ENCODE measurements around the gene RASAL1. TPM values are rescaled to one million over a fixed set of nuclear protein-coding genes. Genes with fewer than 3 reads are reported as not detected.
A peak's percentile ranks its signal among the peaks of the same experiment; 100 is the strongest.

The RASAL1 gene
- total and polyA plus RNA-seq, 2 donors (not counting 1 experiment from before 2014, with no cell fraction given): 0.10 to 11.0 TPM

GRCh38 chr12:113069149-113069548 lies 66.4 kb downstream of the RASAL1 start:
- Histone ChIP-seq H3K27me3 (replicated peaks in 1 of 4; ENCODE audit: control extremely low read depth in 1 of 4, control insufficient read depth in 3 of 4, insufficient read depth in 4 of 4, low read length in 3 of 4) (no peaks in the 10 kb centered on the region), H2AFZ (ENCODE audit: insufficient read depth, low read depth, low read length, poor library complexity, severe bottlenecking) (no peak overlapping the region), H4K20me1 (ENCODE audit: control insufficient read depth, insufficient read depth, low read length, poor library complexity, severe bottlenecking) (peaks cover 25% of the 10 kb centered on the region), H3K36me3 (replicated peaks in 1 of 2; ENCODE audit: control extremely low read depth in 1 of 2, control insufficient read depth in 1 of 2, extremely low read depth in 1 of 2, insufficient read depth in 2 of 2, low read length in 1 of 2) (peaks cover 1 to 3% of the 10 kb centered on the region in 2 experiments), H3K4me2 (replicated peaks; ENCODE audit: low read depth, low read length, poor library complexity, severe bottlenecking) (peak overlapping the region; percentile 68), H3K9me3 (ENCODE audit: control extremely low read depth in 1 of 3, control insufficient read depth in 2 of 3, insufficient read depth in 1 of 3, low read length in 2 of 3) (no peaks in the 10 kb centered on the region), H3K9ac (ENCODE audit: low read length) (peak overlapping the region; percentile 33), H3K4me1 (ENCODE audit: control insufficient read depth in 2 of 2, insufficient read depth in 2 of 2, low read length in 2 of 2) (peaks cover 100% of the 10 kb centered on the region in 2 donors), H3K27ac (ENCODE audit: low read length in 2 of 2) (peak overlapping the region; percentile 92 to 96), H3K4me3 (ENCODE audit: control extremely low read depth in 1 of 5, extremely low read depth in 1 of 5, insufficient read depth in 1 of 5, low read depth in 2 of 5, low read length in 4 of 5) (peak overlapping the region in 1 of 5 experiments; percentile 15), H3K79me2 (ENCODE audit: control insufficient read depth, insufficient read depth, low read length) (peaks cover 93% of the 10 kb centered on the region)
- H3K27ac Mint-ChIP-seq: peak overlapping the region; percentile 90
- peaks cover 94% of the 10 kb centered on the region for H3K4me1 Mint-ChIP-seq
- ATAC-seq (ENCODE audit: low read depth) (no peak), DNase-seq (no peak)
- ChIA-PET POLR2A (no interaction called here), CTCF (interaction anchor here (2.1 to 6.7 kb wide), 3 partner anchors 11 to 23 kb away, joined by 7 to 59 read pairs (median 7); no protein-coding TSS in a partner anchor)
- TF ChIP-seq EZH2 (IDR thresholded peaks at IDR 0.05; ENCODE audit: borderline replicate concordance, insufficient read depth, low read depth, low read length, poor library complexity, severe bottlenecking): no peak
- TF ChIP-seq, protein P1, sequence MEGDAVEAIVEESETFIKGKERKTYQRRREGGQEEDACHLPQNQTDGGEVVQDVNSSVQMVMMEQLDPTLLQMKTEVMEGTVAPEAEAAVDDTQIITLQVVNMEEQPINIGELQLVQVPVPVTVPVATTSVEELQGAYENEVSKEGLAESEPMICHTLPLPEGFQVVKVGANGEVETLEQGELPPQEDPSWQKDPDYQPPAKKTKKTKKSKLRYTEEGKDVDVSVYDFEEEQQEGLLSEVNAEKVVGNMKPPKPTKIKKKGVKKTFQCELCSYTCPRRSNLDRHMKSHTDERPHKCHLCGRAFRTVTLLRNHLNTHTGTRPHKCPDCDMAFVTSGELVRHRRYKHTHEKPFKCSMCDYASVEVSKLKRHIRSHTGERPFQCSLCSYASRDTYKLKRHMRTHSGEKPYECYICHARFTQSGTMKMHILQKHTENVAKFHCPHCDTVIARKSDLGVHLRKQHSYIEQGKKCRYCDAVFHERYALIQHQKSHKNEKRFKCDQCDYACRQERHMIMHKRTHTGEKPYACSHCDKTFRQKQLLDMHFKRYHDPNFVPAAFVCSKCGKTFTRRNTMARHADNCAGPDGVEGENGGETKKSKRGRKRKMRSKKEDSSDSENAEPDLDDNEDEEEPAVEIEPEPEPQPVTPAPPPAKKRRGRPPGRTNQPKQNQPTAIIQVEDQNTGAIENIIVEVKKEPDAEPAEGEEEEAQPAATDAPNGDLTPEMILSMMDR (IDR thresholded peaks at IDR 0.05): no peak
- no peaks in the 10 kb centered on the region for H3K27me3 Mint-ChIP-seq
- H3K9me3 Mint-ChIP-seq (ENCODE audit: insufficient read depth): no peaks in the 10 kb centered on the region
- peak overlapping the region; percentile 19 for H3K4me3 Mint-ChIP-seq
- 73% methylated on average over 5 of the region's 5 CpGs for WGBS (ENCODE audit: insufficient coverage)
- intact Hi-C loops (cut with micrococcal nuclease): no loop called here

DNA sequence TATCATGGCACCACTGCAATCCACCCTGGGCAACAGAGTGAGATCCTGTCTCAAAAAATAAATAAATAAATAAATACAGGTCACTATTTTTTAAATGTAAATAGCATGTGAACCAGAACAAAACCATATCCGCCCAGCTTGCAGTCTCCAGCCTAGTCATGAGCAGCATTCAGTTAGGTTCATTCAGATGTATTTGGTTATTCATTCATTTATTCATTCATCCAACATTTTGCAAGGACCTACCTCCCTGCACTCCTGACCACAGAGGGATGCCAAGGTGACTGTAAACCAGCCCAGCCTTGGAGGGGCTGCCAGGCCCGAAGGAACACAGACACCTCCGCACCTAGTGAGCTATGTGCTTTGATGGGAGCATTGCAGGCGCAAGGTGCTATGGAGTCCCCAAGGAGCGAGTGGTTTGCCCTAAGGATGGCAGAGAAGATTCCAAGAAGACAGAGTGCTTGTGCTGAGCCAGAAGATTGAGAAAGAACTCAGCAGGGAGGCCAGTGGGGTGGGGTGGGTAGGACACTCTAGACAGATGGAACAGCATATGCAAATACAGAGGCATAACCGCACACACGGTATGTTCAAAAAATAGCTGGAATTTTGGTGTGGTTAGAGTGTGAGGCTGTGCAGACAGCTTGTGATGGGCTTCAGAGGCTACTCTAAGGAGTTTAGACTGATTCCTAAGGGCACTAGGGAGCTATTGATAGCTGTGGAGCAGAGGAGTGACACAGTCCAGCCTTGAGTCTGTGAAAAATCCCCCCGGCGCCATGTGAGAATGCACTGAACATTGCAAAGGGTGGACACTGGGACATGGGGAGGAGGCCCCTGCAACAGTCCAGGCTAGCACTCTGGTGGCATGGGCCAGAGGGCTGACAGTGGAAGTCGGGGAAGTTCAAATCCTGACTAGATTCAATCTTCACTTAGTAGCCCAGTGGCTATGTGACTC lies 67.3 kb downstream of the RASAL1 start:
- CTCF ChIA-PET: interaction anchor here (0.9 to 3.2 kb wide), 5 partner anchors 10 to 29 kb away, joined by 3 to 12 read pairs (median 7); no protein-coding TSS in a partner anchor
- POLR2A ChIA-PET: no interaction called here
- H3K27me3 ChIP-seq (replicated peaks in 1 of 4; ENCODE audit: control extremely low read depth in 1 of 4, control insufficient read depth in 3 of 4, insufficient read depth in 4 of 4, low read length in 3 of 4): no peaks in the 10 kb centered on the region
- H4K20me1 ChIP-seq (ENCODE audit: control insufficient read depth, insufficient read depth, low read length, poor library complexity, severe bottlenecking): peaks cover 34% of the 10 kb centered on the region
- H3K9me3 ChIP-seq (ENCODE audit: control extremely low read depth in 1 of 3, control insufficient read depth in 2 of 3, insufficient read depth in 1 of 3, low read length in 2 of 3): no peaks in the 10 kb centered on the region
- H3K9ac ChIP-seq (ENCODE audit: low read length): no peak overlapping the region
- intact Hi-C loops (cut with micrococcal nuclease): no loop called here
- Mint-ChIP-seq H3K4me1 (peaks cover 92% of the 10 kb centered on the region), H3K27me3 (no peaks in the 10 kb centered on the region), H3K9me3 (ENCODE audit: insufficient read depth) (no peaks in the 10 kb centered on the region), H3K4me3 (peak overlapping the region; percentile 7), H3K27ac (peak overlapping the region; percentile 11)
- DNase-seq (no peak), ATAC-seq (ENCODE audit: low read depth) (no peak)
- WGBS (ENCODE audit: insufficient coverage): 69% methylated on average over 8 of the region's 10 CpGs
- peaks cover 1 to 5% of the 10 kb centered on the region in 2 experiments for H3K36me3 ChIP-seq (replicated peaks in 1 of 2; ENCODE audit: control extremely low read depth in 1 of 2, control insufficient read depth in 1 of 2, extremely low read depth in 1 of 2, insufficient read depth in 2 of 2, low read length in 1 of 2)
- no peak overlapping the region for H2AFZ ChIP-seq (ENCODE audit: insufficient read depth, low read depth, low read length, poor library complexity, severe bottlenecking)
- peaks cover 100% of the 10 kb centered on the region in 2 donors for H3K4me1 ChIP-seq (ENCODE audit: control insufficient read depth in 2 of 2, insufficient read depth in 2 of 2, low read length in 2 of 2)
- H3K4me3 ChIP-seq (ENCODE audit: control extremely low read depth in 1 of 5, extremely low read depth in 1 of 5, insufficient read depth in 1 of 5, low read depth in 2 of 5, low read length in 4 of 5): no peak overlapping the region
- H3K27ac ChIP-seq (ENCODE audit: low read length in 2 of 2): peak overlapping the region; percentile 92 to 96
- peaks cover 94% of the 10 kb centered on the region for H3K79me2 ChIP-seq (ENCODE audit: control insufficient read depth, insufficient read depth, low read length)
- TF ChIP-seq EZH2 (IDR thresholded peaks at IDR 0.05; ENCODE audit: borderline replicate concordance, insufficient read depth, low read depth, low read length, poor library complexity, severe bottlenecking): no peak
- TF ChIP-seq, protein P1 (IDR thresholded peaks at IDR 0.05): no peak
- H3K4me2 ChIP-seq (replicated peaks; ENCODE audit: low read depth, low read length, poor library complexity, severe bottlenecking): peak overlapping the region; percentile 68
